ENCODE data around the gene SLCO3A1.

Gene SLCO3A1

GRCh38 chr15:92143765-92144164, 290.3 kb downstream of the SLCO3A1 start:
- no peak overlapping the region for H3K27ac ChIP-seq (ENCODE audit: low read depth, low read length)
- no peaks in the 10 kb centered on the region for H3K36me3 ChIP-seq (ENCODE audit: control insufficient read depth, insufficient read depth, low read length)
- H3K4me1 ChIP-seq (ENCODE audit: control insufficient read depth, insufficient read depth, low read length), result no peaks in the 10 kb centered on the region
- H3K27me3 ChIP-seq (ENCODE audit: control insufficient read depth, insufficient read depth, low read length), result no peaks in the 10 kb centered on the region
- no peak overlapping the region for H3K4me3 ChIP-seq (ENCODE audit: low read length)
- H3K9ac ChIP-seq (ENCODE audit: low read length), result no peak overlapping the region

GRCh38 chr15:92146511-92147150, 293.1 kb downstream of the SLCO3A1 start:
- no peak overlapping the region for H3K4me3 ChIP-seq (ENCODE audit: low read length)
- H3K36me3 ChIP-seq (ENCODE audit: control insufficient read depth, insufficient read depth, low read length), result no peaks in the 10 kb centered on the region
- no peak overlapping the region for H3K27ac ChIP-seq (ENCODE audit: low read depth, low read length)
- no peaks in the 10 kb centered on the region for H3K4me1 ChIP-seq (ENCODE audit: control insufficient read depth, insufficient read depth, low read length)
- no peaks in the 10 kb centered on the region for H3K27me3 ChIP-seq (ENCODE audit: control insufficient read depth, insufficient read depth, low read length)
- no peak overlapping the region for H3K9ac ChIP-seq (ENCODE audit: low read length)

- Histone ChIP-seq H3K4me1 (ENCODE audit: control insufficient read depth, insufficient read depth, low read length) (no peaks in the 10 kb centered on the region), H3K4me3 (ENCODE audit: low read length) (no peak overlapping the region), H3K9ac (ENCODE audit: low read length) (no peak overlapping the region), H3K36me3 (ENCODE audit: control insufficient read depth, insufficient read depth, low read length) (no peaks in the 10 kb centered on the region), H3K27ac (ENCODE audit: low read depth, low read length) (no peak overlapping the region), H3K27me3 (ENCODE audit: control insufficient read depth, insufficient read depth, low read length) (no peaks in the 10 kb centered on the region)
Measured at GRCh38 chr15:92149029-92149428, 295.5 kb downstream of the SLCO3A1 start.

GRCh38 chr15:92149465-92149864, 296.0 kb downstream of the SLCO3A1 start:
- H3K4me1 ChIP-seq (ENCODE audit: control insufficient read depth, insufficient read depth, low read length), result no peaks in the 10 kb centered on the region
- H3K4me3 ChIP-seq (ENCODE audit: low read length), result no peak overlapping the region
- H3K27ac ChIP-seq (ENCODE audit: low read depth, low read length), result no peak overlapping the region
- H3K36me3 ChIP-seq (ENCODE audit: control insufficient read depth, insufficient read depth, low read length), result no peaks in the 10 kb centered on the region
- no peak overlapping the region for H3K9ac ChIP-seq (ENCODE audit: low read length)
- no peaks in the 10 kb centered on the region for H3K27me3 ChIP-seq (ENCODE audit: control insufficient read depth, insufficient read depth, low read length)

- no peak overlapping the region for H3K27ac ChIP-seq (ENCODE audit: low read depth, low read length)
- no peak overlapping the region for H3K9ac ChIP-seq (ENCODE audit: low read length)
- no peaks in the 10 kb centered on the region for H3K27me3 ChIP-seq (ENCODE audit: control insufficient read depth, insufficient read depth, low read length)
- H3K4me3 ChIP-seq (ENCODE audit: low read length), result no peak overlapping the region
- H3K36me3 ChIP-seq (ENCODE audit: control insufficient read depth, insufficient read depth, low read length), result no peaks in the 10 kb centered on the region
- no peaks in the 10 kb centered on the region for H3K4me1 ChIP-seq (ENCODE audit: control insufficient read depth, insufficient read depth, low read length)
Measured at GRCh38 chr15:92151168-92151567, 297.7 kb downstream of the SLCO3A1 start.

- H3K4me3 ChIP-seq (ENCODE audit: low read length), result no peak overlapping the region
- no peaks in the 10 kb centered on the region for H3K27me3 ChIP-seq (ENCODE audit: control insufficient read depth, insufficient read depth, low read length)
- no peaks in the 10 kb centered on the region for H3K36me3 ChIP-seq (ENCODE audit: control insufficient read depth, insufficient read depth, low read length)
- H3K27ac ChIP-seq (ENCODE audit: low read depth, low read length), result no peak overlapping the region
- H3K9ac ChIP-seq (ENCODE audit: low read length), result no peak overlapping the region
- H3K4me1 ChIP-seq (ENCODE audit: control insufficient read depth, insufficient read depth, low read length), result no peaks in the 10 kb centered on the region
Measured at GRCh38 chr15:92151741-92152140, 298.2 kb downstream of the SLCO3A1 start.

- Histone ChIP-seq H3K4me3 (ENCODE audit: low read length) (no peak overlapping the region), H3K27ac (ENCODE audit: low read depth, low read length) (no peak overlapping the region), H3K4me1 (ENCODE audit: control insufficient read depth, insufficient read depth, low read length) (no peaks in the 10 kb centered on the region), H3K9ac (ENCODE audit: low read length) (no peak overlapping the region), H3K27me3 (ENCODE audit: control insufficient read depth, insufficient read depth, low read length) (no peaks in the 10 kb centered on the region), H3K36me3 (ENCODE audit: control insufficient read depth, insufficient read depth, low read length) (no peaks in the 10 kb centered on the region)
Measured at GRCh38 chr15:92152983-92153382, 299.5 kb downstream of the SLCO3A1 start.

GRCh38 chr15:92153620-92154019, 300.1 kb downstream of the SLCO3A1 start:
- no peaks in the 10 kb centered on the region for H3K36me3 ChIP-seq (ENCODE audit: control insufficient read depth, insufficient read depth, low read length)
- H3K9ac ChIP-seq (ENCODE audit: low read length), result no peak overlapping the region

GRCh38 chr15:92155934-92156333, 302.4 kb downstream of the SLCO3A1 start:
- Histone ChIP-seq H3K4me3 (ENCODE audit: low read length) (no peak overlapping the region), H3K27ac (ENCODE audit: low read depth, low read length) (no peak overlapping the region), H3K9ac (ENCODE audit: low read length) (no peak overlapping the region), H3K4me1 (ENCODE audit: control insufficient read depth, insufficient read depth, low read length) (no peaks in the 10 kb centered on the region), H3K27me3 (ENCODE audit: control insufficient read depth, insufficient read depth, low read length) (no peaks in the 10 kb centered on the region), H3K36me3 (ENCODE audit: control insufficient read depth, insufficient read depth, low read length) (no peaks in the 10 kb centered on the region)

More at GRCh38 chr15:92153620-92154019, 300.1 kb downstream of the SLCO3A1 start:
- Histone ChIP-seq H3K27me3 (ENCODE audit: control insufficient read depth, insufficient read depth, low read length) (no peaks in the 10 kb centered on the region), H3K4me1 (ENCODE audit: control insufficient read depth, insufficient read depth, low read length) (no peaks in the 10 kb centered on the region), H3K27ac (ENCODE audit: low read depth, low read length) (no peak overlapping the region), H3K4me3 (ENCODE audit: low read length) (no peak overlapping the region)

- Histone ChIP-seq H3K27ac (ENCODE audit: low read depth, low read length) (no peak overlapping the region), H3K4me3 (ENCODE audit: low read length) (no peak overlapping the region), H3K36me3 (ENCODE audit: control insufficient read depth, insufficient read depth, low read length) (no peaks in the 10 kb centered on the region), H3K27me3 (ENCODE audit: control insufficient read depth, insufficient read depth, low read length) (no peaks in the 10 kb centered on the region), H3K4me1 (ENCODE audit: control insufficient read depth, insufficient read depth, low read length) (no peaks in the 10 kb centered on the region), H3K9ac (ENCODE audit: low read length) (no peak overlapping the region)
Measured at GRCh38 chr15:92157666-92158298, 304.3 kb downstream of the SLCO3A1 start.

- Histone ChIP-seq H3K9ac (ENCODE audit: low read length) (no peak overlapping the region), H3K27ac (ENCODE audit: low read depth, low read length) (no peak overlapping the region), H3K36me3 (ENCODE audit: control insufficient read depth, insufficient read depth, low read length) (no peaks in the 10 kb centered on the region), H3K27me3 (ENCODE audit: control insufficient read depth, insufficient read depth, low read length) (no peaks in the 10 kb centered on the region), H3K4me3 (ENCODE audit: low read length) (no peak overlapping the region), H3K4me1 (ENCODE audit: control insufficient read depth, insufficient read depth, low read length) (no peaks in the 10 kb centered on the region)
Measured at GRCh38 chr15:92158426-92158825, 304.9 kb downstream of the SLCO3A1 start.

- H3K27me3 ChIP-seq (ENCODE audit: control insufficient read depth, insufficient read depth, low read length), result no peaks in the 10 kb centered on the region
- H3K36me3 ChIP-seq (ENCODE audit: control insufficient read depth, insufficient read depth, low read length), result no peaks in the 10 kb centered on the region
Measured at GRCh38 chr15:92159481-92159880, 306.0 kb downstream of the SLCO3A1 start.

More at GRCh38 chr15:92159481-92159880, 306.0 kb downstream of the SLCO3A1 start:
- H3K27ac ChIP-seq (ENCODE audit: low read depth, low read length), result no peak overlapping the region
- H3K4me1 ChIP-seq (ENCODE audit: control insufficient read depth, insufficient read depth, low read length), result no peaks in the 10 kb centered on the region
- no peak overlapping the region for H3K9ac ChIP-seq (ENCODE audit: low read length)
- no peak overlapping the region for H3K4me3 ChIP-seq (ENCODE audit: low read length)

Data from rectal smooth muscle tissue (tissue), 1 donor.